K562 (cell line): Measurements from ENCODE around the gene METTL25B. TPM values are rescaled to one million over a fixed set of nuclear protein-coding genes. Genes with fewer than 3 reads are reported as not detected.

ENCODE experiments used
- ARID3A ChIP-seq: IDR thresholded peaks from 2 replicates; pipeline ENCODE4 v1.6.1; 2012; ENCODE audit warnings: low read depth, low read length, improper control_type of control experiment, borderline replicate concordance
- CEBPG ChIP-seq, 3 experiments: fragments of 200-800 bp in 1 of 3; sonication (Bioruptor generic) in 1 of 3; sonication (generic) in 1 of 3; formaldehyde crosslinking in 1 of 3; IDR thresholded peaks in 2 of 3; conservative IDR thresholded peaks in 1 of 3; 2 replicates each; pipeline versions ENCODE4 v1.6.1 to v1.8.0; 2016 to 2022; ENCODE audit warnings: missing compliant biosample characterization in 2 of 3, missing genetic modification characterization in 2 of 3, mild to moderate bottlenecking in 1 of 3, missing genetic modification reagents in 1 of 3
- CXXC5 ChIP-seq: fragments of 250-450 bp; sonication (Bioruptor Pico); IDR thresholded peaks from 2 replicates; pipeline ENCODE4 v1.8.0; 2022; ENCODE audit warnings: inconsistent platforms, mild to moderate bottlenecking, moderate library complexity
- LEF1 ChIP-seq: fragments of 450-650 bp; IDR thresholded peaks from 2 replicates; pipeline ENCODE4 v1.6.1; 2016; ENCODE audit warnings: mild to moderate bottlenecking
- MCM7 ChIP-seq, 2 experiments: fragments of 450-650 bp; IDR thresholded peaks; 2 replicates each; pipeline ENCODE4 v1.6.1; 2016 to 2018
- MTA3 ChIP-seq: fragments of 450-650 bp; formaldehyde crosslinking; IDR thresholded peaks from 2 replicates; pipeline ENCODE4 v1.6.1; 2017; ENCODE audit warnings: mild to moderate bottlenecking, borderline replicate concordance
- NCOA2 ChIP-seq, 2 experiments: fragments of 450-650 bp; IDR thresholded peaks; 2 replicates each; pipeline ENCODE4 v1.6.1; 2018; ENCODE audit warnings: mild to moderate bottlenecking in 2 of 2, moderate library complexity in 1 of 2; ENCODE audit not compliant: partially characterized antibody in 2 of 2
- SLC30A9 ChIP-seq: fragments of 250-450 bp; sonication (Bioruptor Pico); IDR thresholded peaks from 2 replicates; pipeline ENCODE4 v1.8.0; 2022; ENCODE audit warnings: mild to moderate bottlenecking, moderate library complexity
- ZKSCAN1 ChIP-seq: fragments of 150-350 bp; IDR thresholded peaks from 2 replicates; pipeline ENCODE4 v1.6.1; 2016; ENCODE audit warnings: low read depth, low read length
- ZNF41 ChIP-seq: fragments of 250-450 bp; sonication (Bioruptor Pico); conservative IDR thresholded peaks from 2 replicates; pipeline ENCODE4 v1.4.0; 2020; ENCODE audit warnings: mild to moderate bottlenecking
- ZNF764 ChIP-seq: fragments of 250-450 bp; sonication (Bioruptor Pico); IDR thresholded peaks from 2 replicates; pipeline ENCODE4 v1.4.0; 2020; ENCODE audit warnings: low read depth, mild to moderate bottlenecking, moderate library complexity
- polyA plus RNA-seq, 8 experiments: library from polyadenylated mRNA; depleted of rRNA in 4 of 8; stranded (reverse) in 5 of 8; unstranded in 3 of 8; fragments of >200 nt; fragmentation: Nextera tagmentation in 2 of 8; fragmentation: Illumina TruSeq in 1 of 8; extraction: Ambion mirVana in 2 of 8; extraction: Trizol in 1 of 8; gene quantifications; 2 replicates each; pipeline versions ENCODE4 v1.2.1 to v1.2.3, GENCODE V29; 2011 to 2014; ENCODE audit warnings: inconsistent platforms in 1 of 8, missing spikeins in 1 of 8
- total RNA-seq, 7 experiments: library from RNA; depleted of rRNA in 6 of 7; stranded (reverse); fragments of >200 nt in 6 of 7; fragmentation: Illumina TruSeq in 2 of 7; extraction: Trizol in 2 of 7; gene quantifications; 2 replicates each; pipeline versions ENCODE4 v1.2.1 to v1.2.3, GENCODE V29; 2011 to 2021; ENCODE audit warnings: low replicate concordance in 1 of 7
- TF ChIP-seq, protein P1 (sequence below), 2 experiments: fragments of 450-650 bp; formaldehyde crosslinking in 1 of 2; IDR thresholded peaks; 2 replicates each; pipeline versions ENCODE4 v1.4.0 to v1.6.1; 2014 to 2020; ENCODE audit warnings: mild to moderate bottlenecking in 2 of 2, borderline replicate concordance in 1 of 2, low read depth in 1 of 2
- TF ChIP-seq, protein P2 (sequence below): sonication (generic); formaldehyde crosslinking; IDR thresholded peaks from 2 replicates; pipeline ENCODE4 v1.8.1; 2023; ENCODE audit warnings: mild to moderate bottlenecking, missing genetic modification reagents

Gene METTL25B
- total and polyA plus RNA-seq, 9 of the 15 experiments (the other 6 are each of a cell fraction or from before 2014, with no cell fraction given), result 7.7 to 48.3 (median 33.1) TPM

DNA sequence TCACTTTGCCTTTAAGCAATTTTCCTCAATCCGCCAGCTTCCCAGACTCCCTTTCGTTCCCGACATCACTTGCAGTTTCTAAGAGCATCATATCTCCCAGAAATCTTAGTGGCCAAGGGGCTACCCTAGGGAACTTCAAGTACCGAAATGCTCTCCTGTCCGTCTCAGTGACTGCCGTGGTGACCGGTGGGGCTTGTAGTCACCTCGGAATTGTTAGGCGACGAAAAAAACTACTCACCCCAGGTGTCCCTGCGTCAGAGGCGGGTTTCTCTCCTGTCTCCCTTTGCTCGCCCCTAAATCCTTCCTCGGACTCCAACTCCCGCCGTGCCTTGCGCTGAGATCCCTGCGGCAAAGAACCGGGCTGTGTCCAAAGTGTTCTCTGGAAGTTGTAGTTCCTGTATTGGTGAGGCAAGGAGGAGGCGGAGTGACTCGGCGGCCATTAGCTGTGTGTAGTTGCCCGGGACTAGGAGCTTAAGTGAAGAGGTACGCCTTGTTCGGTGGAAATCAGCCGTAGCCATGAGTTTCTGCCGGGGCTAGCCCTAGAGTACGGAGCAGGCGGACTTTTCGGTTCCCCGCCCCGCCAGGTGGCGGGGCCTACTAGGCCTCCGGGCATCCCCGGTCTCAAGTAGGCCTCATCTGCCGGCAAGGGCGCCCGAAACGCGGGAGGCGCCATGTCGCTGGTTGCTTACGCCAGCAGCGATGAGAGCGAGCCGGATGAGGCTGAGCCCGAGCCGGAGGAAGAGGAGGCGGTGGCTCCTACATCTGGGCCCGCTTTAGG lies 39.0 kb downstream of the METTL25B start, which contains the start of gene PRCC (continued):
- TF ChIP-seq, protein P1, sequence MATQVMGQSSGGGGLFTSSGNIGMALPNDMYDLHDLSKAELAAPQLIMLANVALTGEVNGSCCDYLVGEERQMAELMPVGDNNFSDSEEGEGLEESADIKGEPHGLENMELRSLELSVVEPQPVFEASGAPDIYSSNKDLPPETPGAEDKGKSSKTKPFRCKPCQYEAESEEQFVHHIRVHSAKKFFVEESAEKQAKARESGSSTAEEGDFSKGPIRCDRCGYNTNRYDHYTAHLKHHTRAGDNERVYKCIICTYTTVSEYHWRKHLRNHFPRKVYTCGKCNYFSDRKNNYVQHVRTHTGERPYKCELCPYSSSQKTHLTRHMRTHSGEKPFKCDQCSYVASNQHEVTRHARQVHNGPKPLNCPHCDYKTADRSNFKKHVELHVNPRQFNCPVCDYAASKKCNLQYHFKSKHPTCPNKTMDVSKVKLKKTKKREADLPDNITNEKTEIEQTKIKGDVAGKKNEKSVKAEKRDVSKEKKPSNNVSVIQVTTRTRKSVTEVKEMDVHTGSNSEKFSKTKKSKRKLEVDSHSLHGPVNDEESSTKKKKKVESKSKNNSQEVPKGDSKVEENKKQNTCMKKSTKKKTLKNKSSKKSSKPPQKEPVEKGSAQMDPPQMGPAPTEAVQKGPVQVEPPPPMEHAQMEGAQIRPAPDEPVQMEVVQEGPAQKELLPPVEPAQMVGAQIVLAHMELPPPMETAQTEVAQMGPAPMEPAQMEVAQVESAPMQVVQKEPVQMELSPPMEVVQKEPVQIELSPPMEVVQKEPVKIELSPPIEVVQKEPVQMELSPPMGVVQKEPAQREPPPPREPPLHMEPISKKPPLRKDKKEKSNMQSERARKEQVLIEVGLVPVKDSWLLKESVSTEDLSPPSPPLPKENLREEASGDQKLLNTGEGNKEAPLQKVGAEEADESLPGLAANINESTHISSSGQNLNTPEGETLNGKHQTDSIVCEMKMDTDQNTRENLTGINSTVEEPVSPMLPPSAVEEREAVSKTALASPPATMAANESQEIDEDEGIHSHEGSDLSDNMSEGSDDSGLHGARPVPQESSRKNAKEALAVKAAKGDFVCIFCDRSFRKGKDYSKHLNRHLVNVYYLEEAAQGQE (IDR thresholded peaks at IDR 0.05; ENCODE audit: borderline replicate concordance), result no peak
- TF ChIP-seq, protein P1 (CRISPR knock-in tag; IDR thresholded peaks at IDR 0.05; ENCODE audit: low read depth), result no peak
- TF ChIP-seq SLC30A9 (CRISPR knock-in tag) (no peak), MTA3 (peak; percentile 40; the same call in 1 of the 2 replicates), ZNF764 (no peak), ARID3A (no peak), CEBPG (CRISPR knock-in tag; IDR thresholded peaks at IDR 0.05) (no peak), CEBPG (tag; conservative IDR thresholded peaks at IDR 0.05 in 1 of 2, IDR thresholded peaks at IDR 0.05 in 1 of 2) (peak in 1 of 2 experiments; percentile 26; a peak in 2 of 4 replicates), LEF1 (no peak), MCM7 (IDR thresholded peaks at IDR 0.05) (no peak), ZNF41 (CRISPR knock-in tag) (no peak), ZKSCAN1 (peak; percentile 45; the same call in 1 of the 2 replicates), NCOA2 (IDR thresholded peaks at IDR 0.05; ENCODE audit: partially characterized antibody in 2 of 2) (no peak), CXXC5 (CRISPR knock-in tag) (peak; percentile 75)
- TF ChIP-seq, protein P2, sequence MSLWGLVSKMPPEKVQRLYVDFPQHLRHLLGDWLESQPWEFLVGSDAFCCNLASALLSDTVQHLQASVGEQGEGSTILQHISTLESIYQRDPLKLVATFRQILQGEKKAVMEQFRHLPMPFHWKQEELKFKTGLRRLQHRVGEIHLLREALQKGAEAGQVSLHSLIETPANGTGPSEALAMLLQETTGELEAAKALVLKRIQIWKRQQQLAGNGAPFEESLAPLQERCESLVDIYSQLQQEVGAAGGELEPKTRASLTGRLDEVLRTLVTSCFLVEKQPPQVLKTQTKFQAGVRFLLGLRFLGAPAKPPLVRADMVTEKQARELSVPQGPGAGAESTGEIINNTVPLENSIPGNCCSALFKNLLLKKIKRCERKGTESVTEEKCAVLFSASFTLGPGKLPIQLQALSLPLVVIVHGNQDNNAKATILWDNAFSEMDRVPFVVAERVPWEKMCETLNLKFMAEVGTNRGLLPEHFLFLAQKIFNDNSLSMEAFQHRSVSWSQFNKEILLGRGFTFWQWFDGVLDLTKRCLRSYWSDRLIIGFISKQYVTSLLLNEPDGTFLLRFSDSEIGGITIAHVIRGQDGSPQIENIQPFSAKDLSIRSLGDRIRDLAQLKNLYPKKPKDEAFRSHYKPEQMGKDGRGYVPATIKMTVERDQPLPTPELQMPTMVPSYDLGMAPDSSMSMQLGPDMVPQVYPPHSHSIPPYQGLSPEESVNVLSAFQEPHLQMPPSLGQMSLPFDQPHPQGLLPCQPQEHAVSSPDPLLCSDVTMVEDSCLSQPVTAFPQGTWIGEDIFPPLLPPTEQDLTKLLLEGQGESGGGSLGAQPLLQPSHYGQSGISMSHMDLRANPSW (CRISPR knock-in tag), result 0 out of 2 replicates have a peak, but pooled peaks have one; percentile 48
